ENCODE data around the gene ALKBH6.

The ALKBH6 gene

GRCh38 chr19:36054733-36055686 lies 41.0 kb upstream of the ALKBH6 start, which contains the start of gene WDR62 (continued):
- TF ChIP-seq ZNF548 (tag by site-specific recombination; IDR thresholded peaks at IDR 0.05) (peak; percentile 66; the same call in 1 of the 2 replicates), ZBTB21 (tag by site-specific recombination; IDR thresholded peaks at IDR 0.05) (no peak), ZFP37 (tag by site-specific recombination; IDR thresholded peaks at IDR 0.05) (peak; percentile 96), ZNF664 (tag by site-specific recombination; IDR thresholded peaks at IDR 0.05) (no peak), TRIM28 (IDR thresholded peaks at IDR 0.05; ENCODE audit: borderline replicate concordance, low read length) (no peak), ZBTB7A (tag by site-specific recombination; IDR thresholded peaks at IDR 0.05; ENCODE audit: low read depth) (peak; percentile 98), ZNF302 (tag by site-specific recombination; IDR thresholded peaks at IDR 0.05; ENCODE audit: low read depth) (no peak), ZNF621 (tag by site-specific recombination; IDR thresholded peaks at IDR 0.05) (no peak), ZNF146 (tag by site-specific recombination; IDR thresholded peaks at IDR 0.05) (peak; percentile 82), ZNF610 (tag by site-specific recombination; IDR thresholded peaks at IDR 0.05; ENCODE audit: borderline replicate concordance) (peak; percentile 60), ZNF596 (tag by site-specific recombination; IDR thresholded peaks at IDR 0.05) (0 out of 2 replicates have a peak, but pooled peaks have one; percentile 44), ZNF2 (tag by site-specific recombination; IDR thresholded peaks at IDR 0.05) (peak; percentile 62), PRDM4 (tag by site-specific recombination; IDR thresholded peaks at IDR 0.05) (peak; percentile 62; the same call in 1 of the 2 replicates), ZNF18 (tag by site-specific recombination; IDR thresholded peaks at IDR 0.05) (peak; percentile 35), PRDM1 (tag by site-specific recombination; IDR thresholded peaks at IDR 0.05) (peak; percentile 53; the same call in 1 of the 2 replicates), ZNF266 (tag by site-specific recombination; IDR thresholded peaks at IDR 0.05; ENCODE audit: low read depth) (no peak), ZNF585B (tag by site-specific recombination; IDR thresholded peaks at IDR 0.05) (no peak), ZNF626 (tag by site-specific recombination; IDR thresholded peaks at IDR 0.05) (no peak), CTCF (tag by site-specific recombination; IDR thresholded peaks at IDR 0.05) (no peak), WT1 (tag by site-specific recombination; IDR thresholded peaks at IDR 0.05) (peak; percentile 77), ZNF292 (tag by site-specific recombination; IDR thresholded peaks at IDR 0.05; ENCODE audit: borderline replicate concordance, low read depth) (no peak), ZNF501 (tag by site-specific recombination; IDR thresholded peaks at IDR 0.05) (peak; percentile 96), ZNF529 (tag by site-specific recombination; IDR thresholded peaks at IDR 0.05; ENCODE audit: insufficient replicate concordance) (no peak), GFI1B (tag by site-specific recombination; IDR thresholded peaks at IDR 0.05) (peak; percentile 66), ZNF654 (tag by site-specific recombination; IDR thresholded peaks at IDR 0.05; ENCODE audit: low read depth) (no peak), ZFP41 (tag by site-specific recombination; IDR thresholded peaks at IDR 0.05; ENCODE audit: borderline replicate concordance) (no peak), ZNF777 (tag by site-specific recombination; IDR thresholded peaks at IDR 0.05; ENCODE audit: borderline replicate concordance) (peak; percentile 99), ZNF791 (tag by site-specific recombination; IDR thresholded peaks at IDR 0.05) (no peak), OVOL3 (tag by site-specific recombination; IDR thresholded peaks at IDR 0.05) (peak; percentile 99), ZNF518A (tag by site-specific recombination; conservative IDR thresholded peaks at IDR 0.05; ENCODE audit: low read depth) (no peak)

All from HEK293 (cell line).